ENCODE results near the gene ITPRIPL2.
A peak's percentile ranks its signal among the peaks of the same experiment; 100 is the strongest.

Gene ITPRIPL2

DNA sequence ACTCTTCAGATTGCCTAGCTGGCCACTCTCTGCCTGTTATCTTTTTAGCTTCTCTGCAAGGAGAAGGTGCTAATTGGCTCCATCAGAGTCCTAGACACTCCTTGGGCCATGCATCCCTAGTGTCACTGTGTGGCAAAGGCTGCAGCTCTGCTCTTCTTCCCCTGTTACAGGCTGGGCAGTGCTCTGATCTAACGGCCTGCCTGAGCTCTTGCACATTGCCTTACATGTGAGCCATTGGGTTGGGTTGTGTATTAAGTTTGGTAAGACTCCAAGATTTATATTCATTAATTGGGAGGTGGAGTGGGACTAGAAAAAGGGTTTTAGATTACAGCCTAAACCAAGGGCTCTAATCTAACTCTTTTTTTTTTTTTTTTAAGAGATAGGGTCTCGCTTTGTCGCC is 31.2 kb downstream of the ITPRIPL2 start:
- DNase-seq, result no peak

DNA sequence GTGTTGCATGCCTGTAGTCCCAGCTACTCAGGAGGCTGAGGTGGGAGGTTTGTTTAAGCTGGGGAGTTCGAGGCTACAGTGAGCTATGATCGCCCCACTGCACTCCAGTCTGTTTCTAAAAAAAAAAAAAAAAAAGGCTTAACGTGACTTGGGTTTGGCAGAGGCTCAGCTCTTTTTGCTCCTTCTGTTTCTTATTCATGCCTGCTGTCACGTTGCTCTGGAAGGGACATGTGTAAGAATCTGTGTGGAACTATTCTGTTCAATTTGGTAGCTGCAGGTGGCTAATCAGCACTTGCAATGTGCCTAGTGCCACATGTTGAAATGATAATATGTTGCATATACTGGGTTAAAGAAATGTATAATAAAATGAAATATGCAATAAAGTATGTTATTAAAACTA is 33.4 kb downstream of the ITPRIPL2 start:
- DNase-seq, result no peak

DNA sequence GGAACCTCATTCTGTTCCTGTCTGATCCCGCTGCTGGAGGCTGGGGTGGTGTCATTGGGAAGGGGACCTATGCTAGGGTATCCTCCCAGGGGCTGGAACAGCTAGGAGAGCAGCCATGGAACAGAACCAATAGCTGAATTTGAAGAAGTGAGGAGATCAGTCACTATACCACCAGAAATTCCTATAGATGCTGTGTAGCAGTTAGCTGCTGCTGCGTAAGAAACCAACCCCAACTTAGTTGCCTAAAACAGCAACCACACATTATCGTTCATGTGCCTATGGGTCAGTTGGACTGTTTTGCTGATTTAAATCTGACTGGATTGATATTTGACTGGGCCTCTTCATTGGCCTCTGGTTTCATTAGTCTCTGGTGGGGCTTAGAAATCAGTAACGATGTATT is 33.9 kb downstream of the ITPRIPL2 start:
- no peak for DNase-seq

DNA sequence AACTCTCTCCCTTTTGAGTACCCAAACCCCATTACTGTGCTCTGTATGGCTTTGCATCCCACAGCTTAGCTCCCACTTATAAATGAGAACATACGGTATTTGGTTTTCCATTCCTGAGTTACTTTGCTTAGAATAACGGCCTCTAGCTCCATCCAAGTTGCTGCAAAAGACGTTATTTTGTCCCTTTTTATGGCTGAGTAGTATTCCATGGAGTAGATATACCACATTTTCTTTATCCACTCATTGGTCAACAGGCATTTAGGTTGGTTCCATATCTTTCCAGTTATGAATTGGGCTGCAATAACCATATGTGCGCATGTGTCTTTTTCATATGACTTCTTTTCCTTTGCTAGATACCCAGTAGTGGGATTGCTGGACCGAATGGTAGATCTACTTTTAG is 34.4 kb downstream of the ITPRIPL2 start:
- DNase-seq, result no peak

DNA sequence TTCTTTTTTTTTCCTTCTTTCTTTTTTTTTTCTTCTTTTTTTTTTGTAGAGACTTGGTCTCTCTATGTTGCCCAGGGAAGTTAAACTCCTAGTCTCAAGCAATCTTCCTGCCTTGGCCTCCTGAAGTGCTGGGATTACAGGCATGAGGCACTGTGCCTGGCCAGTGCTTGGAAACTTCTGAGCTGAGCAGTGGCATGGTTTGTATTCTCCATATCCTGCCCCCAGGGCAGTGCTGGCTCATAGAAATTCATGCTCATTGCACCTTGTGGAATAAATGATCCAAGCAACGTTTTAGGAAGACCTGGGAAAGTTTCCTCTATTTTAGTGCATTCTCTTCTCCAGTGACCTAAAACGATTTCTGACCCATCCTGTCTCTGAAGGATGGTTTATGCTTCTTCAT is 37.5 kb downstream of the ITPRIPL2 start:
- DNase-seq, result no peak

DNA sequence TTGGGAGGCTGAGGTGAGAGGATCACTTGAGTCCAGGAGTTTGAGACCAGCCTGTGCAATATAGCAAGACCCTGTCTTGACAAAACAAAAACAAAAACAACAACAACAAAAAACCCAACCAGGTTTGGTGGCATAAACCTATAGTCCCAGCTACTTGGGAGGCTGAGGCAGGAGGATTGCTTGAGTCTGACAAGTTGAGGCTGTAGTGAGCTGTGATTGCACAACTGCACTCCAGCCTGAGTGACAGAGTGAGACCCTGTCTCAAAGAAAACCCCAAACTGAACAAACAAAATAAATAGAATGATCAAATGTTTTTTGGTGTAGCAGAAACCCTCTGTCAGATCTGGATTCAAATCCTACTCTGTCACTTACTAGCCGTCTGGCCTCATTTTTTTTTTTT is 38.3 kb downstream of the ITPRIPL2 start:
- no peak for DNase-seq

DNA sequence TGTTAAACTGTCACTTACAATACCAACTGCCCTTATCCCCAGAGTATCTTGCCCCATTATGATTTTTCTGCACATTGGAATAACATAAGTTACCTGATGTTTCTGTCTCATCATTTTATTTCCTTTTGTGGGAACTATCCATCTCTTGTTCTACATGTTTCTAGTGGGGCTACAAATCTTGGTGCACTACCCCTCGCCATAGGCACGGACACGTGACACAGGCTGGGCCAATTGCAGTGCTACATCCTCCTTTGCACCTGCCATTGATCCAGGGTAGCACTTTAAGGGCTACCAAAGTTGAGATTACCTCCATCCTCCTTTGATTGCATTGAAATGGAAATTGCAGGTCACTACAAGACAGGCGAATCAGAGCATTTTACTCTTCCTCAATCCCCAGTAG is 40.1 kb downstream of the ITPRIPL2 start:
- DNase-seq, result peak; percentile 39

DNA sequence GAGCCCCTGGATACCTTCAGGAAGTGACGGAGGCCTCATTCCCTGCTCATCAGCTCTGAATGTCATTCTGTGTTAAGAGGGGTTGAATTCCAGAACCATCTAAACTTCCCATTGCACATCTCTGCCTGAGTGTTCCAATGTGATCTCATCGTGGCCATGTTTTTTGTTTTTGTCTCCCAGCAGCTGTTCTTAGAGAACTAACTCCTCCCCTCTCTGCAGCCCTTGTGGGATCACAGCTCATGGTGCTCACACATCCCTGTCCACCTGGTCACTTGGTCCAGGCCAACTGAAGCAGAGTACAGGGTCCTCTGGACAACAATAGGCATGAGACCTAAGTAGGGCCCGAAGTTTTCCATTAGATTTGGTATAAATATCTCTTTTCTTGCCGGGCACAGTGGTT is 48.3 kb downstream of the ITPRIPL2 start:
- no peak for DNase-seq

DNA sequence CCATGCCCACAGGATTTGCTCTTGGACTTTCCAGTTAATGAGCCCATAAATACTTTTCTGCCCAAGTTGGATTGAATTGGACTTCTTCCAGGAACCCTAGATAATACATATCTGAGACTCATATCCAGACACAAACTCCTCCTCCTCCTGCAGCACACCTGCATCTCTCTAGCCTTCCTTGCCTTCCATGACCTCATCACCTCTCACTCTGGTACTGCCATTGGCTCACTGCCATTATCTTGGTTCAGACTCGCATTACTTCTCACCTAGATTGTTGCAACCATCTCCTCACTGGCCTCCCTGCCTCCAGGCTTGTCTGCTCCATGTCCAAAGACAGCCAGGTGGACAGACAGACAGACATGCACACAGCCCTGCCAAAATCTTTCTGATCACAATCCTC is 49.5 kb downstream of the ITPRIPL2 start:
- no peak for DNase-seq

DNA sequence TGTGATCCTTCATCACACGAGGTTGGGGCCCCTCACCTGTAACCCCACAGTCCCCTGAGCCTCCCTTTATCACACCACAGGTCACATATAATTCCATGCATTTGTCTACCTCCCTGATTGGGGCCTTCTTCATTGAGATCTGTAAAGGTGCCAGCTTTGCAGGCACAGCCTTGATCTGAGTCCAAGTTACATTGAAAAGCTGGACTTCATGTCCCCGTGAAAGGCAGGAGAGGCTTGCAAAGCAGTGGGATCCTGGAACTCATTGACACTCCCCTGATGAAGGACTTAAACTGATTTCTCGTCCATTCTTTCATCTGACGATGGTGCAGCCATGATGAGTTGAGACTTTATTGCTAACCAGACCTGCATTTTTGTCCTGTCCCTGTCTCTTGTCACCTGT is 50.5 kb downstream of the ITPRIPL2 start:
- DNase-seq, result no peak

DNA sequence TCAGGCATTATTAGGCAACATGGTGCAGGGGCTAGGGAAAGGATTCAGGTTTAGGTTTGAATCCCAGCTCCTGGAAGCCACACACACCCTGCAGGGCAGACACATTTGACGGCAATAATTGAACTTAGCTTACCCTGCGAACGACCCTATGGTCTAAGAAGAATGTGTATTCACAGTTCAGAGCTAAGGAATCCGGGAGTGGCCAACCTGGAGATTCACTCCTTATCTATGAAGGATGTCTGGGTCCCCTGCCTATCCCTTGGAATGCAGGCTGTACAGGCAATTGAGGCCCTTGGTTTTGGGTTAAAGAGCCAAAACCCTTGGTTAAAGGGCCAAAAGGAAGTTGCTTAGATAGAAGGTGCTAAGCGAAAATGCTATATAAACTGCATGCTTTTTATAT is 51.3 kb downstream of the ITPRIPL2 start:
- DNase-seq, result no peak

DNA sequence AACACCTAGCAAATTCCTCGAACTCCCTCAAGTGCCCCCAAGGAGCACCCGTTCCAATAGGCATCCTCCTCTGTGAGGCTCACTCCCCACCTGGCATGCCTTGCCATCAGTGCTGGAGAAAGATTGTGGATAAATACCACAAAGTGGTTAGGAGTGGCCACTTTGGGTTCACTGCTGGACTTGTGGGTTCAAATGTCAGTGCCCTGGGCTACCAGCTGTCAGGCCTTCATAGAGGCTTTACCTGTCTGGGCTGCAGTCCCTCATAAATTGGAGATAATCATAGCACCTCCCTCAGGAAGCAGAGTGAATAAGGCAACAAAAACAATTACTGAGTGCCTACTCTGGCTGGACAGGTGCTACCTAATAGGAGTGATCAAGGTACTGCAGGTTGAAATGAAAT is 52.7 kb downstream of the ITPRIPL2 start:
- no peak for DNase-seq

DNA sequence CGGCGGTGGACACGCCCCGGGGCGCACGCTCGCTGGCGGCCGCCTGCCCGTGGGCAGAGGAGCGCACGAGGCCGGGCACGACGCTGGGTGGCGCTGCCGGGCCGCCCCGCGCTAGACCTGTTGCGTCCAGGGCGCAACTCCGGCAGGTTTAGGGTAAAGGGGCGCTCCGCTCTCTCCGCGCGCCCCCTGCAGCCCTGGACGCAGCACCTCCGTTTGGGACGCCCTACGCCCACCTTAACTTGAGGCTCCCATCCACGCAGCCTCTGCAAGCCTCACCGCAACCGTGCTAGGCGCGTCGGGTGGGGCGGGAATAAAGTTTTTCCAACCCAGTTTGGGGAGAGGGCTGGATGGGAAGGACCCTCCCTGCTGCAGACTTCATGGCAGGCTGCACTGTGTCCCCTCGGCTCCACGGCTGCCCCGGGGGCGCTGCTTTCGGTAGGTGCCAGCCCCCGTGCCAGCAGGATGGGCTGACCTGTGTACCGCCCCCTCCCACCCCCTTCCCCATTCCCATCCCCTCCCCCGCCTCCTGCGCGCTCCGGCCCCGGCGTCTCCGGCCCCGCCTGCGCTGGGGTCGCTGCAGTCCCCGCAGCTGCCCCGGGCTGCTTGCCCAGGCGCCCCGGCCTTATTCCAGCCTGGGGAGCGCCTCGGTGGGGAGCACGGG is 54.1 kb downstream of the ITPRIPL2 start, which contains the start of gene SYT17:
Gene SYT17, plus strand, starts transcription at position 531 of the 661 bp plus-strand sequence. CDS start 407 bp downstream, outside the sequence.
- peak; percentile 62 for DNase-seq

DNA sequence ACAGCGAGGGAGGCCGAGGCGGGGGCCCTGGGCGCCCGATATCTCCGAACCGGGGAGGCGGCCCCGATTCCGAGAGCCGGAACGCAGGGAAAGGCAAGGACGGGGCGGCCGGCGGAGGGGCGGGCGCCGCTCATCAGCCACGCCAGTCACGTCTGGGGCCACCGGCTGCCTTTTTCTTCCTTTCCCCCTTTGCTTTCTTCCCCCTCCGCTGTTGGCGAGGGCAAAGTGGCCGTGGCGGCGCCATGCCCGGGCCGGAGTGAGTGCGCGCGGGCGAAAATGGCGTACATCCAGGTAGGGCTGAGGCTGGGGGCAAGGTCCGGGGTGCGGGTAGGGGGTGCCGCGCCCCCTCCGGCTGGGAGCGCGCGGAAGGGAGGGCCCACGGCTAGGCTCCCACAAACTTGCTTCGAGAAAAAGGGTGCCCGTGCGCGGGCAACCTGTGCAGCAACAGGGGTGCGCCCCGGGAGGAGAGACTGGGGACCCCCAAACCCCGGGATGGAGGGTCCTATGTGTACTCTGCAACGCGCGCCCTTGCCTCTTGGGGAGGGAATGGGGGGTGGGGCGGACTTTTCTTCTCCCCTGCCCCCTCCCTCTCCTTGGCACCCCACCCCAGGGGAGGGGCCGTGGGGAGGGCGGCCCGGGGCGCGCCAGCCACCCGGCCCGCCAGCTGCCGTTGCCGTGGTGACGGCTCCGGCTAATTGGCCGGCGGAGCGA is 54.8 kb downstream of the ITPRIPL2 start:
- no peak for DNase-seq

DNA sequence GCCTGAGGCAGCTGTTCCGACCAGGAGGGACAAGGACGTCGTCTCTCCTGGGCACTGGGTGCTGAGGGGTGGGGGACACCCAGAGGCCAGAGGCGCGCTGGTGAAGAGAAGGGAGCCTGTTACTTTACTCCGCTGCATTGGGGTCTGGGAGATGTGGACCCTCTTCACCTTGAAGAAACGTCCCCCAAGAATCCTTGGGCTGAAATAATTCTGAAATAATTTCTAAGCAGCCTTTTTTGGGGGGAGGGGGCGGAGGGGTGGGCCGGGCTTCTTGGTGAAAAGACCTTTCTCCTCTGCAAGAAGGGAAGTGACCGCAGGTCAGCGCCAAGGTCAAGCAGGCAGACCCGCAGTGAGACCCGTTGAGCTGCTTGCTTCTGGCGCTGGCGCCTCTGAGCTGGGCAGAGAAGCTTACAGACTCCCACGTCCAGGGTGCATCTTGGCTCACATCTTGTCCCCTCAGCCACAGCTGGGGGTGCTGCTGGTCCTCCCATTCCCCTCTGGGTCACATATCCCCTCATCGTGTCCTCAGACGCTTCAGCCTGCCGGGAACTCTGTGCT is 55.4 kb downstream of the ITPRIPL2 start:
- no peak for DNase-seq

DNA sequence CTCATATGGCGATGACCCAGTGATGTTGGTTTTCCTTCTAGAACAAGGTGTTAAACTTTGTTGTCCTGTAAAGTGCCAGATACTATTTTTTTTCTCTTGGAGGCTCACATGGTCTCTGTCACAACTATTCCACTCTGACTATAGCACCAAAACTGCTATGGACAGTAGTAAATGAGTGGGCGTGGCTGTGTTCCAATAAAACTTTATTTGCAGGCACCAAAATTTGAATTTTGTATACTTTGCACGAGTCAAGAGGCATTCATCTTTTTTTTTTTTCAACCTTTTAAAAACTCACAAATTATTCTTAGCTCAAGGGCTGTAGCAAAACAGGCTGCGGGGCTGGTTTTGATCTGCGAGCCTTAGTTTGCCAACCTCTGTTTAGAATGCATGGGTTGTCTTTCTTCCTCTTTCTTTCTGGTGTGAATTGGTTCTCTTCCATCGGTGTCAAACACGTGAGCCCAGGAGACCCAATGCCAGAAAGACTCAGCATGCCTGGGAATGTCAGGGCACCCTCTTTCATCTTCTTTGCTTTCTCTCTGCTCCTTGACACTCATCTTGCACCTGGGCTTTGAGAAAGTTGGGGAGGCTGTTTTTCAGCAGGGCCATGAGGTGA is 56.4 kb downstream of the ITPRIPL2 start:
- no peak for DNase-seq

All from EL (cell line).